Skeletal muscle satellite cell (primary cell): ENCODE results near the gene HOXB5.

ENCODE experiments used
- H3K27me3 ChIP-seq: 2 replicates; pipeline ENCODE4 v1.7.0; 2013; ENCODE audit warnings: low read length; ENCODE audit not compliant: control insufficient read depth, insufficient read depth
- H3K36me3 ChIP-seq: 2 replicates; pipeline ENCODE4 v1.7.0; 2013; ENCODE audit warnings: mild to moderate bottlenecking, control low read depth, low read length; ENCODE audit not compliant: insufficient read depth
- H3K4me1 ChIP-seq: 2 replicates; pipeline ENCODE4 v1.7.0; 2013; ENCODE audit warnings: low read length; ENCODE audit not compliant: control insufficient read depth, insufficient read depth
- H3K4me2 ChIP-seq: 2 replicates; pipeline ENCODE4 v1.7.0; 2013; ENCODE audit warnings: mild to moderate bottlenecking, low read length
- H3K4me3 ChIP-seq: 2 replicates; pipeline ENCODE4 v1.7.0; 2013; ENCODE audit warnings: low read length
- H3K9ac ChIP-seq: 2 replicates; pipeline ENCODE4 v1.7.0; 2013; ENCODE audit warnings: mild to moderate bottlenecking, low read depth, low read length, moderate library complexity
- H3K9me3 ChIP-seq: replicated peaks from 2 replicates; pipeline ENCODE4 v1.7.0; 2013; ENCODE audit warnings: mild to moderate bottlenecking, control low read depth, low read length

Gene HOXB5

DNA sequence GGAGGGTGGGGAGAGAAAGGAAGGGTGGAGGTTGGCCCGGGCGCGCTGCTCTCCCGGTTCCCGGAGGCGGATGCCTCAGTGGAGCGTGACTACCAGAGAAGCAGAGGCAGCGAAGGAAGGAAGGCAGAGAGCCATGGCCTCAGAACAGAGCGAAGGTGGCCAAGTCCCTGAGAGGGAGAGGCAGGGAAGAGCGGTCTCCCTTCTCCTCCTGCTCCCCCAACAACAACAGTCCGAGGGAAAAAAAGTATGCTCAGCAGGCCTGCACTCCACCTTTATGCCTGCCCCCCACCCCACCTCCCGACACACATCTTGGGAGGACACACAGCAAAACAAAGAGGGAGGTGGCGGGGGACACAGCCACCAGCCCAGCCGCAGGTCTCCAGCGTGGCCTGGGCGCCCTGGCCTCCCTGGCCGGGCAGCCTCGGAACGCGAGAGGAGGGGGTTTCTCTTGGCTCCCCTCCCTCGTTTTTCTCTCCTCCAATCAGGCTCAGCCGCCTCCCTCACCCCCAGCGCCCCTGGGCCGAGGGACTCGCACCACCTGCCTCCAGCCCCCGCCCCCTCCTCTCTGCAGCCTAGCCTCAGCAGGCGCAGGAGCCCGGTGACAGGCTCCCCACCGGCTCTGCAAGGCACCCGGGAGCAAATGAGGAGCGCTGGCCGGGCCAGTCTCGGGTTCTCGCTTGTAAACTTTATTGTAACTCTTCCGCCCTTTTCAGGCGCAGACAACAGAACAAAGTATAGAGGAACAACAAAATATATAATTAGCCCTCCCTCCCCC lies 18.3 kb upstream of the HOXB5 start:
- H3K36me3 ChIP-seq, result no peaks in the 10 kb centered on the region
- H3K4me3 ChIP-seq, result peak overlapping the region; percentile 95
- H3K4me2 ChIP-seq, result peak overlapping the region; percentile 99
- no peaks in the 10 kb centered on the region for H3K9me3 ChIP-seq
- peaks cover 31% of the 10 kb centered on the region for H3K27me3 ChIP-seq
- peak overlapping the region; percentile 98 for H3K9ac ChIP-seq
- peaks cover 25% of the 10 kb centered on the region for H3K4me1 ChIP-seq

DNA sequence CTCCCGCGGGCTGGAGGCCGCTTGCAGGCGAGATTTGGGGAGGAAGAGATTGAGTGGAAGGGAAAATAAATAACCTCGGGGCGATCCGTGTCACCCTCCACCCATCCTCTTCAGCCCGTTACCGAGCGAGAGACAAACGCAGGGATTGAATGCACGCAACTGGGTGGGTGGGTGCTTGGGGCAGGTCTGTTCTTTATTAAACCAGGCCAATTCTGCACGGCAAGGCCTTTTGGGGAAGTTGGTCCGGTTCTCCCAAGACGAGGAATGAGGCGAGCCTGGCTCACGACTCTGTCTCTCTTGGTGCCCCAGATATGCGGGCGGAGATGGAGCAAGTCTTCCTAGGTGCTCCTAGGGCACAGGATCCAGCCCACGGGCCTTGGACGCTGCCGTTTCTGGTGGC lies 17.6 kb upstream of the HOXB5 start:
- H3K36me3 ChIP-seq, result no peaks in the 10 kb centered on the region
- H3K4me3 ChIP-seq, result peak overlapping the region; percentile 95
- H3K9me3 ChIP-seq, result no peaks in the 10 kb centered on the region
- peak overlapping the region; percentile 99 for H3K4me2 ChIP-seq
- H3K4me1 ChIP-seq, result peaks cover 25% of the 10 kb centered on the region
- peak overlapping the region; percentile 98 for H3K9ac ChIP-seq
- peaks cover 25% of the 10 kb centered on the region for H3K27me3 ChIP-seq

DNA sequence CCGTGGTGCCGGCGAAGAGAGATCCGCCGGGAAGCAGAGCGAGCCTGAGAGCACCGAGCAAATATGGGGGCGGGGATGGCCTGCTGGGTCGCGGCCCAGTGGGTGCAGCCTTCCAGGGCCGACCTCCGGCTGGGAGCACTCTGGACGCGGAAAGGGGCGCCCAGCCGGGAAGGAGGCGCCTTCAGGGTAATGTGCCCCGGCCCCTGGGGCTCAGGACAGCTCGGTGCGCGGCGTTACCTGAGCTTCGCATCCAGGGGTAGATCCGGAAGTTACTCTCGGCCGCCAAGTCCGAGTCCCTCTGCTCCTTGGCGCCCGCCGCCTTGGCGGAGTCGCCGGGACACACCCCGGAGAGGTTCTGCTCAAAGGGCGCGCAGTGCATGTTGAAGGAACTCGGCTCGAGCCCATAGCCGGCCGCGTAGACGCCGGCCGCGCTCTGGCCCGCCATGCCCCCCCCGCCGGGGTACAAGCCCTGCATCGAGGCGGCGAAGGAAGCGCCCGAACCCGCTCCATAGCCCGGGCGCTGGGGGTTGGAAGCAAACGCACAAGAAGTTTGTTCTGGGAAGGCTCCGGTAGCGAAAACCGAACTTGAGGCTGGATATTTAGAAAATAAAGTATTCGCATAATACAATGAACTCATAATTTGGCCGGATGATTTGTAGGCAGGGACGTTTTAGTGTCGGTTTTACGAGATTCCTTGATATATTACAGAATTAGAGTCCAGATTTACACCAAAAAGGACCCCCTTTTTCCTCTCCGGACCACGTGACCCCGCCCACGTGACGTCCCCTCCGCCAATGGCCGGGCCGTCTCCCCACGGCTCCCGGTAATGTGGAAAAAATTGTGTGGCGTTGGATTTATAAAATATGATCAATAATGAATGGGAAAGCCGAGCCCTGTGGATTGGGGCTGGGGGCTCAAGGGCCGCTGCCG lies 17.0 kb upstream of the HOXB5 start, which contains the start of gene HOXB7:
TSS of gene HOXB7 (minus strand) at position 736 of the 930 bp plus-strand sequence. CDS start at position 637, 99 bp downstream.
- Histone ChIP-seq H3K36me3 (no peaks in the 10 kb centered on the region), H3K9me3 (no peaks in the 10 kb centered on the region), H3K4me2 (peak within 1 kb of the TSS; percentile 99), H3K9ac (peak within 1 kb of the TSS; percentile 98), H3K4me1 (peaks cover 25% of the 10 kb centered on the region), H3K27me3 (peaks cover 18% of the 10 kb centered on the region), H3K4me3 (peak within 1 kb of the TSS; percentile 95)

DNA sequence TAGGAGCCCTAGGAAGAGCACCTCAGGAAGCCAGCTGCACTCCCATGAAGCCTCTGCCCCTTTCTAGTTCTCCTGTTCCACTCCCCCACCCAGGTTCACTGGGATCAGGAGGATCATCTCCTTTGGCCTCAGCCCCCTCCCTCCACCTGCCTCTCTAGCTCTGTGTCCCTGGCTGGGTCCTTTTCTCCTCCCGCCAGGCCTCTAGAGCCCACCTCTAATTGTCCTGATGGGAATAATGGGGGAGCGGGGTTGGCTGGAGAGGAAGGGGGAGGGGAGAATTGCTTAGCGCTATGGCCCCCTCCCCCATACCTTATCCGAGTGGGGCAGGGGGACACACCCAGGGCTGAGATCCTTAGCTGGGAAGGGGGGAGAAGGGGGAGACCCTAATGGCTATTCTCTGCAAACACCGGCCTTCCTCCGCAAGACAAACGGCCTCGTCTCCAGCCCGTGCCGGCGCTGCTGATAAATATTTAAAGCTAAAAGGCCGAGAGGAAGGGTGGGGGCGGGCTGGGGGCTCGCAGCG lies 16.2 kb upstream of the HOXB5 start:
- Histone ChIP-seq H3K4me1 (peaks cover 31% of the 10 kb centered on the region), H3K4me2 (peak overlapping the region; percentile 99), H3K9me3 (no peaks in the 10 kb centered on the region), H3K4me3 (peak overlapping the region; percentile 95), H3K9ac (peak overlapping the region; percentile 98), H3K27me3 (peaks cover 11% of the 10 kb centered on the region), H3K36me3 (no peaks in the 10 kb centered on the region)

DNA sequence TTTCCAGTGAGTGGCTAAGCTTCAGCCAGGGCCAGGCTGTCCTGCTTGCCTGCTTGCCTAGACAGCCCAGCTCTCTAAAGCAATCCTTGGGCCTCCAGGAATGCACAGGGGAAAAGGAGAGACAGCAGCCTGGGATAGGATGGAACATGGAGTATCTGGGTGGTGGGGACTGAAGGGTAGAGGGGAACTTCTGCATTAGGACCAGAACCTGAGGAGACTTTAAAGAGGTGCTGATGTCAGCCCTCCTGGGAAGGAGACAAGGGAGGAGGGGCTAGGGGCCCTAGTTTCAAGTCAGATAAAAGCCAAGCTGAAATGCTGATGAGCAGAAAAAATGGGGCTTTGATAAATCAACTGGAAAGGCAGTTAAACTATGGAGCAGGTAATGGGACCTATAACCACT lies 15.5 kb upstream of the HOXB5 start:
- peaks cover 4% of the 10 kb centered on the region for H3K27me3 ChIP-seq
- peak overlapping the region; percentile 99 for H3K4me2 ChIP-seq
- H3K4me1 ChIP-seq, result peaks cover 26% of the 10 kb centered on the region
- H3K9ac ChIP-seq, result no peak overlapping the region
- H3K36me3 ChIP-seq, result no peaks in the 10 kb centered on the region
- no peak overlapping the region for H3K4me3 ChIP-seq
- H3K9me3 ChIP-seq, result no peaks in the 10 kb centered on the region

DNA sequence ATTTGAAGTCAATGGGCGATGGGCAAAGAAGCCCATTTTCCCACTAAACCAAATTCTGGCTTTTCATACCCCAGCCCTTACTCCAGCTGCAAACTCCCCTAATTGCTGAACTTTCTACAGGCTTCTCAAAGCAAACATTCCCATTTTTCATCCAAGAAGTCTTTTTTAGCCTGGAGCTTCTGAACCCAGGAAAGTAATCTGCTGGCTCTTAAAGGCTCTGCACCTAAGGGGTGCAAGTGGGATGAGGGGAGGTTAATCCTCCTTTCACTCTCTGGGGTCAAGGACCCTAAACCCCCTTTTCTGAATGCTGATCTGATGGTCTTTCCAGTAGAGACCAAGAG lies 14.9 kb upstream of the HOXB5 start:
- no peak overlapping the region for H3K4me2 ChIP-seq
- no peaks in the 10 kb centered on the region for H3K27me3 ChIP-seq
- H3K9me3 ChIP-seq, result no peaks in the 10 kb centered on the region
- H3K36me3 ChIP-seq, result no peaks in the 10 kb centered on the region
- no peak overlapping the region for H3K4me3 ChIP-seq
- no peak overlapping the region for H3K9ac ChIP-seq
- H3K4me1 ChIP-seq, result peaks cover 21% of the 10 kb centered on the region

DNA sequence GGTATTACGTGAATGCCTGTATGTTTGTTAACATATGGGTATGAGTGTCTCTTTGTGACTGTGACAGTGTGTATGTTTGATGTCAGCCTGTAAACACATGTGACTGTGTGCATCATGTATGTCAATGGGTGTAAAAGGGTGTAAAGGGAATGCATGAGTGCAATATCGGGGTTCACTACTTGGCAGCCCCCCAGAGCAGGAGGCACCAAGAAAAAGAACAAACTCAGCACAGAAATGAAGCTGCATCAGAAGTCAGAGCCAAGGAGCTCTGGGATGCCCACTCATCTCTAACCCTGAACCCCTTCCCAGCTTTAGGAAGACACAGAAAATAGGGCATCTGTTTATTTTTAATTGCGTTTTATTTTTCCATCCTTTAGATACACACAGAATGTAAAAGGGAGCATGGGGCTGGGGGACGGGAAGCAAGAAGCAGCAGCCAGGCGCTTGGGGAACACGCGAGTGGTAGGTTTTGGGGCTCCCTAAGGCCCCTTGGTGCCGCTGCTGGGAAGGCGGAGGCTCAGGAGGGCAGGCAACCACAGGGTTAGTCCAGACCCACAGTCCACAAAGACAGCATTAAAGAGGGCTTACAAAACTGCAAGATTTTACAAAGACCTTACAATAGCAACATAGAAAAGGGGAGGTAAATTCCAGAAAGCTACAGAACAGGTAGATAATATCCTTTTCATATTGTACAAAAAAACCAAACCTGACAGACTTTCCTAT lies 13.5 kb upstream of the HOXB5 start:
- no peaks in the 10 kb centered on the region for H3K9me3 ChIP-seq
- no peak overlapping the region for H3K9ac ChIP-seq
- no peaks in the 10 kb centered on the region for H3K27me3 ChIP-seq
- H3K36me3 ChIP-seq, result no peaks in the 10 kb centered on the region
- H3K4me3 ChIP-seq, result no peak overlapping the region
- no peak overlapping the region for H3K4me2 ChIP-seq
- H3K4me1 ChIP-seq, result peaks cover 21% of the 10 kb centered on the region

DNA sequence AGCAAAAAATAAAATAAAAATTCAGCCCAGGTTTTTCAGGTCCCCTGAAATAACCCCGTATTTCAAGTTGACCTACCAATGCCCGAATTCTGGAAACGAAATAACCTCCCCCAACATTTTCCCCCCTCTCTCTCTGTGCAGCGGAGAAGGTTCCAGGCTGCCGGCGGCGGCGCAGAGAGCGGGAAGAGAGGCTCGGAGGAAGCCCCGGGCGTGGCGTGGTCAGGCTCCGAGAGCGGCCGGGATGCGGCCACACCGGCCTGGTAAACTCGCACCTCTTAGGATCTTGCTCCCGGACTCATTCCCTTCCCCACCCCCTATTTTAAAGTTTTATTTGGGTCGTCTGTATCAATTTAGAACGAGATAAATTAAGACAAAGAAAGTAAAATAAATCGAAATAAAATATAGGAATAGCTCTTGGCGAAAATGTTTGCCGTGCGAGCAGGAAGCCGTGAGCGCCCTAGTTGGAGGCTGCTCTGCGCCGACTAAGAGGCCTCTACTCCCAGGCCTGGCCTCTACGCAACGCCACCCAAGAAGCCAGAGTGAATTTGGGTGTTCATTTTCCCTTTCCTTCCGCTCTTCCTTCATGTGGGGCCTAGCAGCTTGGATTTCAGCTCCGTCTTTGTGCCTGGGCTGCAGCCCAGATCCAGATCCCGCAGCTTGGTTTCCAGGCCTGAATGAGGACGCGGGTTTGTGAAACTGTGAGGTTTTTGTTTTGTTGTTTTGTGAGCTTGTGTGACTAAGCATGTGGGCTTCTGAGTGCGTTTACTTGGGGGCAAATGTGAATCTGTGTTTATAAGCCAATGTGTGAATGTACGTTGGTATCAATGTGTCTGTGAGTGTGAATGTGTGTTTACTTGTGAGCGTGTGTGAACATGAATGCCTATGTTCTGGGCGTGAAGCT lies 12.7 kb upstream of the HOXB5 start:
- no peak overlapping the region for H3K4me3 ChIP-seq
- H3K9me3 ChIP-seq, result no peaks in the 10 kb centered on the region
- no peak overlapping the region for H3K9ac ChIP-seq
- H3K27me3 ChIP-seq, result no peaks in the 10 kb centered on the region
- no peaks in the 10 kb centered on the region for H3K36me3 ChIP-seq
- peaks cover 20% of the 10 kb centered on the region for H3K4me1 ChIP-seq
- H3K4me2 ChIP-seq, result no peak overlapping the region

DNA sequence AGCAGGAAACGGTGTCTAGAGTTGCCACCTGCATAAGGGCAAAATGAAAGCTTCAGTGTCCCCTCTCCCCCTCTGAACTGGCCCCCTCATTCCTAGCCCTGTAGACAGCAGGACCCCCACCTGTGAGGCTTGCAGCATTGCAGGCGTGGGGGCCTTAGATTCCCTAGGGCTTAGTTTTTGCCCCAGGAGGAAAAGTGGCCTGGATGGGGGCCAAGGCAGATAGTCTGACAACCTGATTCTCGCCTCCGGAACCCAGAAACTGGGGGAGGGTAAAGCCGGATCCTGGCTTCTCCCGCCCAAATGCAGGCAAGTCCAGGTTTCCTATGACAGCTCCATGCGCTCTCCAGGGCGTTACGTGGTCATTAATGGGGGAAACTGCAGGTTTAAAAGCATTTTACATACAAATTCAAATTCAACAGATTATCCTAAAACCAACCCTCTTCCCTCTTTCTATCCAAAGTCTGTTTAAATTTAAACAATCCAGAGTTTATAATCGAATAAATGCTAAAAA lies 11.9 kb upstream of the HOXB5 start:
- H3K36me3 ChIP-seq, result no peaks in the 10 kb centered on the region
- H3K4me1 ChIP-seq, result peaks cover 20% of the 10 kb centered on the region
- H3K4me2 ChIP-seq, result peak overlapping the region; percentile 81
- no peaks in the 10 kb centered on the region for H3K27me3 ChIP-seq
- no peaks in the 10 kb centered on the region for H3K9me3 ChIP-seq
- peak overlapping the region; percentile 91 for H3K4me3 ChIP-seq
- H3K9ac ChIP-seq, result peak overlapping the region; percentile 88

DNA sequence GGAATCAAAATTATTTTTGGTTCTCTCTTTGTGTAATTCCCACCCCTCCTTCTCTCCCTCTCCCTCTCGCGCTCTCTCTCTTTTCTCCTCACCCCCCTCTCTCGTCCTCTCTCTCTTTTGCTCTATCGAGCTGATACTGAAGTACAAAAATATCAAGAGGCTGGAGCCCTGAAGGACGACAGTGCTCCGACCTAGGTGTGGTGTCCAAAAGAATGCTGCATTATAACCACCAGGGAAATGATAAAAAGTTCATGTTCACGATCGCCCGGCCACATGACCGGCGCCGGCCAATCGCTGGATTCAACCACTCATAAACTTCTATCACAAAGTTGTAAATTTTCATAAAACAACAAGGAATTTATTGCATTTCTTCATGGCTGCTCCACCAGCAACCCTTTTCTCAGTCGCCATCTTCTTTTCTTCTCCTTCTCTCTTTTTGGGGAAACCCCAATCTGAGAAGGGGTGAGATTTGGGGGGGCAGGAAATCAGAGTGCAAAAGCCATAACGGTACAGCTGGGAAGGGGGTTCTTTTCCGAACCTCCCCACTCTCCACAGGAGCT lies 11.3 kb upstream of the HOXB5 start, which contains the start of gene HOXB6:
TSS of gene HOXB6 (minus strand) at position 217 of the 560 bp plus-strand sequence. CDS start 6,836 bp downstream, outside the sequence.
- H3K4me3 ChIP-seq, result peak within 1 kb of the TSS; percentile 91
- H3K4me2 ChIP-seq, result peak within 1 kb of the TSS; percentile 81
- peak within 1 kb of the TSS; percentile 88 for H3K9ac ChIP-seq
- no peaks in the 10 kb centered on the region for H3K9me3 ChIP-seq
- no peaks in the 10 kb centered on the region for H3K36me3 ChIP-seq
- peaks cover 19% of the 10 kb centered on the region for H3K4me1 ChIP-seq
- H3K27me3 ChIP-seq, result no peaks in the 10 kb centered on the region
